GM12891 (cell line): ENCODE results near the gene CBR4.

Source experiments
- POLR2A ChIP-seq: IDR thresholded peaks from 2 replicates; pipeline ENCODE4 v1.6.1; 2011; ENCODE audit warnings: low read depth, low read length, control low read depth
- POLR2AphosphoS5 ChIP-seq: IDR thresholded peaks from 2 replicates; pipeline ENCODE4 v1.6.1; 2011; ENCODE audit warnings: low read depth, low read length, control low read depth
- TAF1 ChIP-seq: IDR thresholded peaks from 2 replicates; pipeline ENCODE4 v1.6.1; 2011; ENCODE audit warnings: low read depth, low read length, control low read depth

DNA sequence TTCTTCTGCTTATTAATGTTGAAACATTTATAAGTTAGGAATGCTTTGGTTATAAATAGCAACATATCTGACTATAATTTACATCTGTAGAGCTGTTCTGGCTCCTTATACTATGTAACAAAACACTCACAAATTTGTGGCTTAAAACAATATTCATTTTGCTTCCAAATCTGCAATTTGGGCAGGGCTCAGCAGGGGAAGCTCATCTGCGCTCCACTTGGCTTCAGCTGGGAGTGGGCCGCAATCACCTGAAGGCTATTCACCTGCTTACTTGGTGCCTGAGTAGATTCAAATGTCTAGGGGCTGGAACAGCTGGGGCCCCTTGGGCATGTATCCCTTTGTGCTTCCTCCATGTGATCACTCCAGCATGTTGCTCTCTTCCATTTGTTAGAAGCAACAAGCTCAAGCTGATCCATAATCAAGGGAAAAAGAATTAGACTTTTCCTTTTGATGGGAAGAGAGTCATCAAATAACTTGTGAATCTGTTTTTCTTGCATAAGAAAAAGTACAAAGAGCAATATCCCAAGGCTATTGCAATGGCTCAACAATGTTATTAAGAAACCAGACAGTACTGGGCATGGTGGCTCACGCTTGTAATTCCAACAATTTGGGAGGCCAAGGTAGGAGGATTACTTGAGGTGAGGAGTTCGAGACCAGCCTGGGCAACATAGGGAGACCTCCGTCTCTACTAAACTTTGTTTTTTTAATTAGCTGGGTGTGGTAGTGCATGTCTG is 34.8 kb upstream of the CBR4 start:
- TF ChIP-seq POLR2A (no peak), POLR2AphosphoS5 (no peak), TAF1 (no peak)
